Measurements from ENCODE around the gene KCTD18.

The KCTD18 gene

DNA sequence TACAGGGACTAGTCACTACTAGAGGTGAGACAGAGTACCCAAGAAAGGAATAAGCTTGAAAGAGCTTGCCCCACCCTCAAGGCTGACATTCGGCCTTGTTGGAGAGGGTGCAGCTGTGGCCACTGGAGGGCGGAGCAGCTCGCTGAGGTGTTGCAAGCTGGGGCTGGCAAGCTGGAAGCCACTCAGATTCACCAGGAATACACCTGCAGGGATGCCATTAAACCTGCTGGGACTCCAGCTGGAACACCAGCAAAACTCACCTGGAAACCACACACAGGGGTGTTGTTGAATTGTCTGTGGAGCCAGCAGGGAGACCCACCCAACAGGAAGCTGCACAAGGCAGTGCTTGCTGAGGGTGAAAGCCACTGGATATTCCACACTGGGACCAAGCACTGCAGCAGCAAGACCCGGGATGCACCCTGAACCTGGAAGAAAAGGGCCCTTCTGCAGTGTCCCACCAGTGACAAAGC, 26.1 kb downstream of the KCTD18 start:
- DNase-seq: no peak

- no peak for DNase-seq
Measured at GRCh38 chr2:200482194-200482593, 27.7 kb downstream of the KCTD18 start.

- DNase-seq: no peak
Measured at GRCh38 chr2:200479692-200480265, 30.1 kb downstream of the KCTD18 start.

- DNase-seq: no peak
Measured at GRCh38 chr2:200477667-200478131, 32.2 kb downstream of the KCTD18 start.

- no peak for DNase-seq
Measured at GRCh38 chr2:200476836-200477235, 33.0 kb downstream of the KCTD18 start.

DNA sequence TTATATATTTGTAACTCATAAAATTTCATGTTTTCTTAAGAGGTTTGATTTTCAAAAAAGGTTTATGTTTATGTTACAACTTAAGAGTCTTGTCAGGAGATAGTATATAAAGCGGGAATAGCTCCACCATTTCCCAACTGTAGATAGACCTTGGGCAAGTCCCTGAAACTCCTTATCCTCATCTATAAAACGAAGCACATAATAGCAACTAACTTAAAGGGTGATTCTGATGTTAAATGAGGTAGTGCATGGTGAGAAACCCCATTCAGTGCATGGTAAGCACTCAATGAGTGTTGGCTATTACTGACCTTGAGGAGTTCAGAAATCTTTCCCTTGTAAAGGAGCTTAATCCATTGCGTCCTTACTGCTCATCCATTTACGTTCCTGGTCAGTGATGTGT, 34.1 kb downstream of the KCTD18 start:
- DNase-seq: no peak

DNA sequence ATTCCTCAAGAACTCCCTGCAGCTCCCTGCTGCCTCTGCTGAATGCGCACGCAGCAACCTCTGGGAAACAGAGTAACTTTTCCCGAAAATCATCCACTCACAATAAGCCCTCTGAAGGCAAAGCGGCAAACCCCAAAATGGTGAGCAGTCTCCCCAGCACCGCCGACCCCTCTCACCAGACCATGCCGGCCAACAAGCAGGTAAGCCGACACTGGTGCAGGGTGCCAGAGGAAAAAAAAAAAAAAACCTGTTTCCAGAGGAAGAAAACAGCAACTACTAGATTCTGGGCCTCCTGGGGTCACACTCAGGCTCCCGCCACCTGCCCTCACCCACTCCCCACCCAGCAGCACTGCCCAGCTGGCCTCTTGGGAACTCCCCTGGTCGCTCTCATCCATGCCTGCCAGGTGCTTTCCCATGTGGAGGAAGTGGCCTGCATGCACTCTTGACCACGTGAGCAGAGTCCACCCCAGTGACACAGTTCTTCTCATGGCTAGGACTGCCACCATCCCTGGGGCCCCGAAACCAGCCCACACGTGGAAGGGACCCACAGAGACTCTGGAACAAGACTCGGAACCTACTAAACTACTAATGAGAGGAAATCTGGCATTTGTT, 36.9 kb downstream of the KCTD18 start:
- DNase-seq: no peak

DNA sequence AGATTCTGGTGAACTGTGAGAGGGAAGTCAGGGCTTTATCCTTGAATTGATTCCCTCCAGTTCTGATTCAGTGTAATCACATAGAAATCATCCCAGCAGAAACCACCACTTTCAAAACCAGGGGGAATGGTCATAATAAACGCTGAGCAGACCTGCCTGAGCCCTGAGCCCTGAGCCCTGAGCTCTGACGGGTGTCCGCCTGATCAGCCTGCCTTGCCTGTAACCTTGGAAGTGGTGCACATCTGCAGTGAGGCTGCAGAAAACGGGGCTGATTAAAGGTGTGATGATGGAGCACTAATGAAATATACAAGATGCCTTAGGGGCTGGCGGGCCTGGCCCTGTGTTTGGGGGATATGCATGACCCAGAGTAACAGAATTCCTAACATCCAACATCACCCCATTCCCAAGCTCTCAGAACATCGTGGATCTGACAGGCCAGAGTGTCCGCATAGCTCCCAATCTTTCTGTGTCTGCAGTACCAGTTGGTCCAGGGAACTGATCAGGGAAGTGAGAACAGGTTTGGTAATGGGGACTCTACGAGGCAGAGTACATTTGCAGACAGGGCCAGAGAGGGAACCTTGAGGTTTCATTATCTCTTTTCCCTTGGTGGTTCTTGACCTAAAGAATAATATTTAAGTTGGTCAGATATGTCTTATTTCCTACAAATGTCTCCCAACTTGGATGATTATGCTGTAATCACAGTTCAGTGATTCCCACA, 37.8 kb downstream of the KCTD18 start:
- no peak for DNase-seq

DNA sequence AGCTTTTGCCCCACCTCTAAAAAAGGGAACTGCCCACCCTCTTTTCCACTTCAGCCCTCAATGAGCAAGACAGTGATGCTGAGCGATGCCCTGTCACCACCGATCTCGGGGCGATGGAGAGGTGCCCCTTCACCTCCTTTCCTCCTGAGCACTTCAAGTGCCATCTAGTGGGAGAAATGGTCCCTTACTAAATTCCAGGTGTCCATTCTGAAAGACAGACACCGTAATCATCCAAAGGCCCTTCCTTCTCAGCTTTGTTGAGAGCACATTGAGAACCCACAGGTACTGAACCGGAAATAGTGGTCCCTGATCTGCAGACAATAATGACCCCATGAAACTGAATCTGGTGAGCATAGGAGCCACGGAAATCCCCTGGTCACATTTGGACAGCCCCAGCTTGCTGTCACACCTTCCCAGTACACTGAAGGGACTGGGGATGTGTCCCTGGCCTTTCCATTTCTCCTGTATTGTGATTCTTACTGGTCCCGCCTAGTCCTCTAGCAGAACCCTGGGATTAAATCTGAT, 38.5 kb downstream of the KCTD18 start:
- DNase-seq: no peak

GRCh38 chr2:200470230-200470629, 39.6 kb downstream of the KCTD18 start:
- no peak for DNase-seq

DNA sequence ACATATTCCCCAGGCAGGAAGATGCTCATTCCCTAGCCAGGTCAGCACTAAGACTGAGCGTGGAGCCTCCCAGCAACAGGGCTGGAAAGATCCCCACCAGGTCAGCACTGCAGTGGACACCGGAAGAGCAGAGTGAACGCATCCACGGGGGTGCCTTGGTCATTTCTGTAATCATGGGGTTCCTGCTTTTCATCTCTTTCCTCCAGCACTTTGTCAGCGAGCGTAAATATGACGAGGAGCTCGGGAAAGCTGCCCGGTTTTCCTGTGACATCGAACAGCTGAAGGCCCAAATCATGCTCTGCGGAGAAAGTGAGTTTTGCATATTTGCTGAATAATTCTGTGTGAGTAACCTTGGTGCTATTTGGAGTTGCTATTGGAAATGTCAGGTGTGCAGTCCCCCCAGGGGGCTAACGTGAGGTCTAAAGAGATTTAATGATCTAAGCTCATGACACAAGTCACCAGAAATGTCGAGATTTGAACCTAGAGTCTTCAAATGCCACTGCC, 40.1 kb downstream of the KCTD18 start:
- DNase-seq: no peak

- no peak for DNase-seq
Measured at GRCh38 chr2:200467806-200468681, 41.8 kb downstream of the KCTD18 start.

DNA sequence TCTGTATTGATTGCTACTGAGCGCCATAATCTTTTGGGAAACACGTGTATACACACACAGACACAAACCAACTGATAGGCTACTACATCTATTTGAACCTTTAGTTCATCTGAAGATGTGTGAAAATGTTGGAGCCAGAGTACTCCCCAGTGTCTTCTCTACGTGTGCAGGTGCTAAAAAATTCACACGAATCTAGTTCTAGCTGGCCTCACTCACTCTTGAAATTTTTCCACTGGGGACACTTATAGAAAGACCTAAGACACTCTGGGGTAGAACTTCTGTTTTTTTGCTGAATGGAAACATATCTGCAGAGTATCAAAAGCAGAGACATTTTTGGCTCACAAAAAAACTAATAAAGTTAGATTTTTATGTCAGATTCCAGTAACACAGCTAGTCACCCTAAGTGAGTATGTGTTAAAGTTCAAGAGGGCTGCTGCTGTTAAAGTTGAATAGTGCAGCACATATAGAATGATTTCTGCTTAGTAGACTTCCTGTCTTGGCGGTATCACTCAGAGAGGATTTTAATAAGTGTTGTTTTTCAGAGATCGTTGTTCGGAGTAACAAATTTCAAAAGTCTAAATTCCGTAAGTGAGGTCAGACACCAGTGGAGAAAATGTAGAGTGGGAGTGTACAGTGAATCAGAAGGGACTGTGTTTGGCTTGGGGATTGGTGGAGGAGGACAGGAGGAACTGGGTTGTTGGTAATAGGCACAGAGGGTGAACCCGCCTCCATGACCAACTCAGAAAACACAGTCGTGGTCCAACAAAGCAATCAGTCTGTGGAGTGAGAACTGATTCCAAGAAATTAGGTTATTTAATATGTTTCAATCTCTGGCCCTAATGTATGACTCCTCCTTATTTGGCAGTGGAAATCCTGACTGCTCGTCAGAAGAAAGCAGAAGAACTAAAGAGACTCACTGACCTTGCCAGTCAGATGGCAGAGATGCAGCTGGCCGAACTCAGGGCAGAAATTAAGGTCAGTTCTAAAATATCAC, 43.1 kb downstream of the KCTD18 start:
- no peak for DNase-seq

GRCh38 chr2:200463452-200463851, 46.4 kb downstream of the KCTD18 start:
- no peak for DNase-seq

GRCh38 chr2:200461846-200462710, 47.8 kb downstream of the KCTD18 start:
- DNase-seq: no peak

- DNase-seq: no peak
Measured at GRCh38 chr2:200459101-200459500, 50.8 kb downstream of the KCTD18 start.

DNA sequence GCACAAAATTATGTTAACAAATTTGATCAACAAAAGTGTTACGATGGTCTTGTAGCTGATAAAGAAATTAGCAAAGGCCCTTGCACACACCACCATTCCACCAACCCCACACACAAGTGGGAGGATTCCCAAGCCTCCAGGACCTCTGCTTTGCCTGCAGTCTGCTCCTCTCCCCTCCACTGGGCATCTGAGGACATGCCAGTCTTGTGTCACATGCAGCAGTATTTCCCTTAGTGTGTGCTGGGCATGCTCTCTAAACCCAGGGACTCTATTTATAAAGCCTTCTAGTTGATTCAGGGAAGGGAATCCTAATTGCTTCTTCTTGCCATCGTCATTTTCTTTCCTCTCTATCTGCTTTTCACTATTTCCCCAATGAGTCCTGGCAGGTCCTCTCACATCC, 53.3 kb downstream of the KCTD18 start:
- no peak for DNase-seq

DNA sequence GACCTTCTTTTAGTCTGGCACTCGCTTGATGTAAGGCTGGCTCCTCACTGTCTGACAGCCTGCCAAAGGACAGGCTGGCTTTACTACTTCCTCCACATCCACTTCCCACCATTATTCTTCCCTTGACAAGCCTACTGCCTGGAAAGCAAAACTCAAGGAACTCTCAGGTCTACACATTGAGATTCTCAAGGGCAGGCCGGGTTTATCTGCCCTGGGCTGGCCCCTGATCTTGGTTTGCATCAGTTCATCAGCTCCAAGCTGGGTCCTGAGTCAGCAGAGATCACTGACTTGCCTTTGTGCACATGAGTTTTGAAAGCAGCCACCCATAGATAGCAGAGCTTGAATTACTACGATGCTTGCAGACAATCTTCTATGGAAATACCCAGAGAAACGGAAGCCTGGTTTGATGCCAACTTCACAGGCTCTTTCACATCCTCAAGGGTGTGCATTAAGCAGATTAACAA, 53.9 kb downstream of the KCTD18 start:
- no peak for DNase-seq

- DNase-seq: no peak
Measured at GRCh38 chr2:200454927-200455801, 54.7 kb downstream of the KCTD18 start.

Data from NCI-H446 treated with DMSO at 0.1 percent for 48 hours (cell line).